HG02970 (cell line): ENCODE results near the gene TLR6.
"Not testable (repeated sequence)": the region's sequence is repeated elsewhere in the genome, so short reads cannot be mapped to it uniquely, and the experiment has no call there.

Experiments used
- ATAC-seq: cut with Tn5 transposase; IDR thresholded peaks from one replicate; pipeline ENCODE4 v1.9.1; 2021; ENCODE audit warnings: mild to moderate bottlenecking, moderate library complexity, moderate number of reproducible peaks; ENCODE audit not compliant: unreplicated experiment, low FRiP score

TLR6 gene

DNA sequence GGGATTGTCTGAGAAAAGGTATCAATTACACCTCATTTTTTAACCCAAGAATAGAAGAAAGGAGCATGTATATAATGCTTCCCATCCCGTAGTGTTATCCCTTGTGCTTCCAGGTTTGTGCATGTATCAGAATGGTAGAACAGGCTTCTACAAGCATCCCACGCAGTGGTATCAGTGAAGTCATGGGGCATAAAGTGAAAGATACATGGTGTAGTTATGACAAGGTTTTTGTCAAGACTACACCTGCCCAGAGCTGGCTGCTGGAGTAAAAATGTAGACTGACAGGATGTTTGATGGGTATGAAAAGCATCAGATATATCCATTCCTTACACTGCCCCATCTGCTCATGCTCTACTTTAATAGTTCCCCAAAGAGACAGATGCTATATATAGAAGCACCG is 61.5 kb downstream of the TLR6 start:
- no peak for ATAC-seq

- ATAC-seq, result no peak
Measured at GRCh38 chr4:38794051-38794450, 62.6 kb downstream of the TLR6 start.

DNA sequence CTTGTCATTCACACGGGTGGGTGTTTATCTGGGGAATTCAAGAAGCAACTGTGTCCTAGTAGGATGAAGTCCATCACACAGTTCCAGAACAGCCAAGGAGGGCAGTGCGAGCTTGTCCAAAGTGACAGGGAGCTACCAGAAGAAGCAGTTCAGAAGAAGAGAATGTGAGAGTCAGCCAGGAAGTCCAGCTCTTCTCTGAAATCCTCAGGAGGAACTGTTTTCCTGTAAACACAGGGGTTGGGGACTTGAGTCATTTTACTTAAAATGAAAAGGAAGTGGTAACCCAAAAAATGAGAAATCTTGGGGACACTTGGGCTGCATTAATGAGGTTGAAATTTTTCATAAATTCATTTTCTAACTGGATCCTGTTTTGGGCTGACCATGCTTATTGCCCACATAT is 65.6 kb downstream of the TLR6 start:
- ATAC-seq, result no peak

GRCh38 chr4:38788317-38788716 is 68.3 kb downstream of the TLR6 start:
- no peak for ATAC-seq

DNA sequence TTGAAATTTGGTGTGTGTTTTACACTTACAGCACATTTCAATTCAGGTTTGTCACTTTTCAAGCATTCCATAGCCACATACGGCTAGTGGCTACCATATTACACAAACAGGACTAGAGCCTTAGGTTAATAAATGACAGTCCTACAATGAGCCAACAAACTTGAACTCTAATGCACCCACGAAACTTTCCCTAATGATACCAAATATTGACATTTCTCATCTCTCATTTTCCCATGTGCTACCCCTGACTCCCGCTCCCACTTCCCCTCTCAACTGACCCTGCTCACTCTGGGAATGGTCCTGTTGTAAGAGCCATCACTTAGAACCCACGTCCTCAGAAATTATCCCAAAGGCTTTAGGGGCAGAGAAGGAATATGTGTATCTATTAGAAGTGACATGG is 68.9 kb downstream of the TLR6 start:
- no peak for ATAC-seq

- no peak for ATAC-seq
Measured at GRCh38 chr4:38785901-38786402, 70.7 kb downstream of the TLR6 start.

GRCh38 chr4:38785041-38785790 is 71.4 kb downstream of the TLR6 start:
- ATAC-seq, result no peak

DNA sequence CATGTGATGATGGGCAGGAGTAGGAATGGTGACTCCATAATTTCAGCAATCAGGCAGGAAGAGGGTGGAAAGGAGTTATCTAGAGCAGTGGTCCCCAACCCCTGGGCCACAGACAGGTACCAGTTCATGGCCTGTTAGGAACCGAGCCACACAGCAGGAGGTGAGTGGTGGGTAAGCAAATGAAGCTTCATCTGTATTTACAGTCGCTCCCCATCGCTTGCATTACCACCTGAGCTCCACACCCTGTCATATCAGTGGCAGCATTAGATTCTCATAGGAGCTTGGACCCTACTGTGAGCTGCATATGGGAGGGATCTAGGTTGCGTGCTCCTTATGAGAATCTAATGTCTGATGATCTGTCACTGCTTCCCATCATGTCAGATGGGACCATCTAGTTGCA is 72.5 kb downstream of the TLR6 start:
- ATAC-seq, result no peak

DNA sequence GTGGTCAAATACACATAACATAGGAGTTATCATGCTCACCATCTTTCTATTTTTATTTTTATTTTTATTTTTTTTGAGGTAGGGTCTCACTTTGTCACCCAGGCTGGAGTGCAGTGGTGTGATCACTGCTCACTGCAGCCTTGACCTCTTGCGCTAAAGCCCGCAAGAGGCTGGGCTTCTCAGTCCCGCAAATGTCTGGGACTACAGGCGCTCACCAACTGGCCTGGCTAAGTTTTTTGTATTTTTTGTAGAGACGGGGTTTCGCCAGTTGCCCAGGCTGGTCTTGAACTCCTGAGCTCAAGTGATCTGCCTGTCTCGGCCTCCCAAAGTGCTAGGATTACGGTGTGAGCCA is 73.5 kb downstream of the TLR6 start:
- no peak for ATAC-seq

- ATAC-seq, result peak; percentile 51
Measured at GRCh38 chr4:38782452-38783108, 74.0 kb downstream of the TLR6 start, which contains the start of gene TLR10. TLR10 (minus strand) TSS chr4:38782990; CDS start chr4:38775590, 7,400 bp downstream.

GRCh38 chr4:38781854-38782261 is 74.8 kb downstream of the TLR6 start:
- ATAC-seq, result no peak

GRCh38 chr4:38780833-38781484 is 75.7 kb downstream of the TLR6 start:
- ATAC-seq, result no peak

- no peak for ATAC-seq
Measured at GRCh38 chr4:38779790-38780189, 76.8 kb downstream of the TLR6 start.

DNA sequence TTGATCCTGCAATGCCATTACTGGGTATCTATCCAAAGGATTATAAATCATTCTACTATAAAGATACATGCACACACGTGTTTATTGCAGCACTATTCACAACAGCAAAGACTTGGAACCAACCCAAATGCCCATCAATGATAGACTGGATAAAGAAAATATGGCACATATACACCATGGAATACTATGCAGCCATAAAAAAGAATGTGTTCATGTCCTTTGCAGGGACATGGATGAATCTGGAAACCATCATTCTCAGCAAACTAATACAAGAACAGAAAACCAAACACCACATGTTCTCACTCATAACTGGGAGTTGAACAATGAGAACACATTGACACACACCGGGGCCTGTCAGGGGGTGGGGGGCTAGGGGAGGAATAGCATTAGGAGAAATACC is 78.7 kb downstream of the TLR6 start:
- ATAC-seq, result not testable (repeated sequence)

GRCh38 chr4:38775326-38775725 is 81.3 kb downstream of the TLR6 start:
- no peak for ATAC-seq

- ATAC-seq, result no peak
Measured at GRCh38 chr4:38774181-38774955, 82.2 kb downstream of the TLR6 start.
